IMR-90 (cell line): ENCODE data around the gene CENPP. TPM values are rescaled to one million over a fixed set of nuclear protein-coding genes. Genes with fewer than 3 reads are reported as not detected.
A peak's percentile ranks its signal among the peaks of the same experiment; 100 is the strongest.

Experiments used
- ATAC-seq: fragments of 200-7000 bp; cut with Tn5 transposase; 2 replicates; pipeline ENCODE4 v1.9.1; 2020; ENCODE audit warnings: low read depth, mild to moderate bottlenecking, moderate library complexity
- BruUV-seq: library from RNA; stranded (reverse); fragments of 400-500 nt; replicated peaks from 2 replicates; lab custom pipeline; 2021; lab: Mats Ljungman, UMichigan
- CTCF ChIA-PET: fragments of 300-600 bp; formaldehyde crosslinking; extraction: SDS; loops from one replicate; lab custom pipeline; 2021; ENCODE audit warnings: antibody characterized with exemption; lab: Yijun Ruan, JAX
- POLR2A ChIA-PET: fragments of 300-600 bp; sonication (Branson Sonifier 250); formaldehyde crosslinking; loops from one replicate; lab custom pipeline; 2022; ENCODE audit warnings: antibody characterized with exemption; ENCODE audit not compliant: unreplicated experiment; lab: Charles Lee
- DNase-seq: peaks from one replicate; pipeline ENCODE4 v3.0.0; 2013
- H2AFZ ChIP-seq: replicated peaks from 2 replicates; pipeline ENCODE3; 2013; ENCODE audit warnings: low read length, mild to moderate bottlenecking; ENCODE audit not compliant: poor library complexity
- H2AK5ac ChIP-seq: 2 replicates; pipeline ENCODE4 v1.6.1; 2013; ENCODE audit warnings: low read depth, low read length, inconsistent platforms
- H2AK9ac ChIP-seq: replicated peaks from 2 replicates; pipeline ENCODE3; 2013; ENCODE audit warnings: mild to moderate bottlenecking, low read depth, low read length, moderate library complexity; ENCODE audit not compliant: poor library complexity
- H2BK120ac ChIP-seq: 2 replicates; pipeline ENCODE4 v1.6.1; 2013; ENCODE audit warnings: low read depth, low read length, inconsistent platforms
- H2BK15ac ChIP-seq: 3 replicates; pipeline ENCODE4 v1.6.1; 2013; ENCODE audit warnings: low read depth, low read length, inconsistent platforms
- H2BK20ac ChIP-seq: 2 replicates; pipeline ENCODE4 v1.6.1; 2013; ENCODE audit warnings: low read depth, mild to moderate bottlenecking, inconsistent platforms, low read length, moderate library complexity
- H2BK5ac ChIP-seq: 2 replicates; pipeline ENCODE4 v1.6.1; 2013; ENCODE audit warnings: mild to moderate bottlenecking, low read depth, low read length, inconsistent platforms; ENCODE audit not compliant: poor library complexity, severe bottlenecking
- H3K14ac ChIP-seq: replicated peaks from 2 replicates; pipeline ENCODE4 v1.6.1; 2013; ENCODE audit warnings: low read depth, low read length, inconsistent platforms
- H3K18ac ChIP-seq: 2 replicates; pipeline ENCODE4 v1.6.1; 2013; ENCODE audit warnings: low read depth, low read length, control low read depth
- H3K23ac ChIP-seq: 2 replicates; pipeline ENCODE4 v1.6.1; 2013; ENCODE audit warnings: low read depth, low read length, inconsistent platforms
- H3K27ac ChIP-seq: 2 replicates; pipeline ENCODE4 v1.5.1; 2013; ENCODE audit warnings: mild to moderate bottlenecking, control low read depth, low read length; ENCODE audit not compliant: insufficient read depth
- H3K27me3 ChIP-seq: 2 replicates; pipeline ENCODE4 v1.6.1; 2013; ENCODE audit warnings: low read length; ENCODE audit not compliant: control insufficient read depth, insufficient read depth
- H3K36me3 ChIP-seq: 2 replicates; pipeline ENCODE4 v1.6.1; 2013; ENCODE audit warnings: low read length, mixed read lengths; ENCODE audit not compliant: control insufficient read depth, insufficient read depth
- H3K4ac ChIP-seq: 2 replicates; pipeline ENCODE4 v1.6.1; 2013; ENCODE audit warnings: low read depth, low read length, inconsistent platforms
- H3K4me1 ChIP-seq: 2 replicates; pipeline ENCODE4 v1.6.1; 2013; ENCODE audit warnings: low read length, mixed read lengths; ENCODE audit not compliant: control insufficient read depth, insufficient read depth
- H3K4me2 ChIP-seq: 2 replicates; pipeline ENCODE4 v1.6.1; 2013; ENCODE audit warnings: low read depth, mild to moderate bottlenecking, control low read depth, low read length, moderate library complexity
- H3K4me3 ChIP-seq: 2 replicates; pipeline ENCODE4 v1.5.1; 2013; ENCODE audit warnings: low read depth, mild to moderate bottlenecking, control low read depth, low read length, moderate library complexity; ENCODE audit not compliant: insufficient read depth
- H3K56ac ChIP-seq: 2 replicates; pipeline ENCODE4 v1.6.1; 2013; ENCODE audit warnings: low read length, inconsistent platforms; ENCODE audit not compliant: insufficient read depth; ENCODE audit errors: extremely low read depth
- H3K79me1 ChIP-seq, 2 experiments: 2 replicates each; pipeline ENCODE4 v1.6.1; 2013; ENCODE audit warnings: low read length in 2 of 2, inconsistent platforms in 1 of 2, low read depth in 1 of 2
- H3K9ac ChIP-seq: 2 replicates; pipeline ENCODE4 v1.6.1; 2013; ENCODE audit warnings: low read depth, low read length, control low read depth
- H3K9me1 ChIP-seq: 2 replicates; pipeline ENCODE4 v1.6.1; 2013; ENCODE audit warnings: low read length, inconsistent platforms; ENCODE audit not compliant: insufficient read depth
- H3K9me3 ChIP-seq: 2 replicates; pipeline ENCODE4 v1.6.1; 2013; ENCODE audit warnings: low read length; ENCODE audit not compliant: control insufficient read depth, insufficient read depth
- H4K20me1 ChIP-seq: 2 replicates; pipeline ENCODE4 v1.6.1; 2013; ENCODE audit warnings: low read length, inconsistent platforms; ENCODE audit not compliant: insufficient read depth
- H4K5ac ChIP-seq: 2 replicates; pipeline ENCODE4 v1.6.1; 2013; ENCODE audit warnings: mild to moderate bottlenecking, low read depth, low read length, control low read depth
- H4K8ac ChIP-seq, 2 experiments: 2 replicates each; pipeline ENCODE4 v1.6.1; 2013; ENCODE audit warnings: low read depth in 2 of 2, low read length in 2 of 2, control low read depth in 1 of 2, inconsistent platforms in 1 of 2
- H4K91ac ChIP-seq: 2 replicates; pipeline ENCODE4 v1.6.1; 2013; ENCODE audit warnings: low read depth, low read length, inconsistent platforms; ENCODE audit not compliant: insufficient read depth
- BHLHE40 ChIP-seq: fragments of 150-350 bp; IDR thresholded peaks from 2 replicates; pipeline ENCODE4 v1.6.1; 2016; ENCODE audit warnings: mild to moderate bottlenecking, low read depth, low read length
- CEBPB ChIP-seq: IDR thresholded peaks from 2 replicates; pipeline ENCODE4 v1.6.1; 2012; ENCODE audit warnings: low read depth, low read length, improper control_type of control experiment
- CHD1 ChIP-seq: IDR thresholded peaks from 2 replicates; pipeline ENCODE4 v1.6.1; 2012; ENCODE audit warnings: low read depth, low read length, improper control_type of control experiment
- CTCF ChIP-seq: conservative IDR thresholded peaks from 2 replicates; pipeline ENCODE4 v1.5.1; 2012; ENCODE audit warnings: mild to moderate bottlenecking, low read depth, low read length, improper control_type of control experiment
- ELK1 ChIP-seq: fragments of 150-350 bp; IDR thresholded peaks from 2 replicates; pipeline ENCODE4 v1.6.1; 2016; ENCODE audit warnings: low read depth, mild to moderate bottlenecking, low read length, moderate library complexity, borderline replicate concordance
- MAFK ChIP-seq: IDR thresholded peaks from 2 replicates; pipeline ENCODE4 v1.6.1; 2012; ENCODE audit warnings: low read depth, low read length, improper control_type of control experiment
- MAZ ChIP-seq: IDR thresholded peaks from 2 replicates; pipeline ENCODE4 v1.6.1; 2012; ENCODE audit warnings: low read depth, mild to moderate bottlenecking, low read length, improper control_type of control experiment, moderate library complexity, borderline replicate concordance
- MXI1 ChIP-seq: IDR thresholded peaks from 2 replicates; pipeline ENCODE4 v1.6.1; 2012; ENCODE audit warnings: low read depth, mild to moderate bottlenecking, low read length, moderate library complexity, borderline replicate concordance
- POLR2A ChIP-seq: IDR thresholded peaks from 2 replicates; pipeline ENCODE4 v1.6.1; 2012; ENCODE audit warnings: mild to moderate bottlenecking, low read depth, low read length
- RAD21 ChIP-seq: IDR thresholded peaks from 2 replicates; pipeline ENCODE4 v1.6.1; 2012; ENCODE audit warnings: low read length, improper control_type of control experiment
- RCOR1 ChIP-seq: IDR thresholded peaks from 2 replicates; pipeline ENCODE4 v1.6.1; 2012; ENCODE audit warnings: mild to moderate bottlenecking, low read length, improper control_type of control experiment; ENCODE audit not compliant: insufficient replicate concordance
- RFX5 ChIP-seq: IDR thresholded peaks from 2 replicates; pipeline ENCODE4 v1.8.0; 2012; ENCODE audit warnings: low read depth, mild to moderate bottlenecking, low read length, moderate library complexity
- SMC3 ChIP-seq: fragments of 150-350 bp; IDR thresholded peaks from 2 replicates; pipeline ENCODE4 v1.6.1; 2016; ENCODE audit warnings: low read depth, mild to moderate bottlenecking, antibody characterized with exemption, low read length, moderate library complexity
- USF2 ChIP-seq: fragments of 150-350 bp; IDR thresholded peaks from 2 replicates; pipeline ENCODE4 v1.6.1; 2017; ENCODE audit warnings: mild to moderate bottlenecking, antibody characterized with exemption, low read length, low read depth
- WGBS, 2 experiments: methylation state at CpG; one replicate each; pipeline versions ENCODE4 v1.1.5 to v1.1.7; 2013; ENCODE audit warnings: missing lambda C conversion rate in 2 of 2; ENCODE audit not compliant: insufficient read length in 1 of 2; ENCODE audit errors: extremely low coverage in 2 of 2; 5-methylcytosine and 5-hydroxymethylcytosine counted together
- dilution Hi-C: fragments of 300-500 bp; cut with HindIII; formaldehyde crosslinking; loops from one replicate; pipeline ENCODE4 v1.14.3; 2018; ENCODE audit warnings: low sequenced_read_pairs; ENCODE audit not compliant: unreplicated experiment
- in situ Hi-C: fragments of 300-500 bp; cut with MboI; formaldehyde crosslinking; loops from 3 replicates; pipeline ENCODE4 v1.14.3; 2019; ENCODE audit warnings: low sequenced_read_pairs, inconsistent platforms, mixed read lengths
- intact Hi-C: fragments of 100-400 bp; cut with micrococcal nuclease; formaldehyde crosslinking; loops from 2 replicates; pipeline ENCODE4 v1.10.0; 2022
- polyA plus RNA-seq, 3 experiments: library from polyadenylated mRNA; depleted of rRNA; stranded (reverse); fragments of >200 nt; gene quantifications; 2 replicates each; pipeline ENCODE4 v1.2.3, GENCODE V29; 2012; ENCODE audit warnings: low replicate concordance in 1 of 3
- total RNA-seq: library from RNA; depleted of rRNA; stranded (reverse); fragments of >200 nt; gene quantifications from 2 replicates; pipeline ENCODE4 v1.2.3, GENCODE V29; 2012

Gene CENPP
- total and polyA plus RNA-seq, 2 of the 4 experiments (the other 2 are of a cell fraction), result 1.4 to 2.0 TPM

DNA sequence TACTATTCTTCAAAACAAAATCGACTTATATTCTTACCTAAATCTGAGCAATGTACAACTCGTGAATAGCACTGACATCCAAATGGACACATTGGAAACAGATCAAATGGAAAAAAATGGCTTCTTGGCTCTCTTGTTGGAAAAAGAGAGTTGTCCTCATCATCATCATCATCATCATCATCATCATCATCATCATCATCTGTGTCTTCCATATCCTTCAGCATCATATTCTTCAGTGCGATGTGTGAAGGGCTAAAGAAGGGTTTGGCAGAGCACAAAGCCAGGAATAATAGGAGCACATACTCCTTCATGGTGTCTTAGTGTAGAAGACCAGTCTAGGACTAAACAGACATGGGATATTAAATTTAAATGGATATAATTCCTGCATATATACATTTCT lies 148.8 kb downstream of the CENPP start:
- no peak overlapping the region for H2BK5ac ChIP-seq
- H2BK15ac ChIP-seq, result no peak overlapping the region
- dilution Hi-C loops (no loop called here), in situ Hi-C loops (no loop called here), intact Hi-C loops (no loop called here)
- POLR2A ChIA-PET, result no interaction called here
- TF ChIP-seq MXI1 (no peak), USF2 (no peak), RFX5 (no peak), RCOR1 (no peak), SMC3 (no peak), CEBPB (no peak), ELK1 (no peak), MAZ (no peak), RAD21 (no peak), BHLHE40 (no peak), CHD1 (no peak), CTCF (no peak), POLR2A (no peak), MAFK (no peak)
- no peak overlapping the region for H3K27ac ChIP-seq
- H3K9ac ChIP-seq, result no peak overlapping the region
- no peak overlapping the region for H3K4ac ChIP-seq
- no peaks in the 10 kb centered on the region for H4K20me1 ChIP-seq
- H4K8ac ChIP-seq, result no peak overlapping the region
- no peak overlapping the region for H4K5ac ChIP-seq
- H3K36me3 ChIP-seq, result no peaks in the 10 kb centered on the region
- no peaks in the 10 kb centered on the region for H3K79me1 ChIP-seq
- no peak overlapping the region for H2BK20ac ChIP-seq
- H2AK9ac ChIP-seq, result no peak overlapping the region
- H3K18ac ChIP-seq, result no peak overlapping the region
- WGBS, 2 experiments, result no CpG with 5 or more reads among the region's 3 CpGs
- peak overlapping the region; percentile 40; the same call in 1 of the 2 replicates for H2AK5ac ChIP-seq
- no peaks in the 10 kb centered on the region for H3K9me1 ChIP-seq
- BruUV-seq, result no TSS peak
- H2BK120ac ChIP-seq, result no peak overlapping the region
- CTCF ChIA-PET, result no interaction called here
- no peaks in the 10 kb centered on the region for H3K9me3 ChIP-seq
- 0 out of 2 replicates have a peak overlapping the region, but pooled peaks have one; percentile 3 for H3K56ac ChIP-seq
- no peak overlapping the region for H3K4me3 ChIP-seq
- no peak overlapping the region for H2AFZ ChIP-seq
- H4K91ac ChIP-seq, result no peak overlapping the region
- no peaks in the 10 kb centered on the region for H3K27me3 ChIP-seq
- no peak overlapping the region for H3K14ac ChIP-seq
- ATAC-seq, result no peak
- no peak overlapping the region for H3K4me2 ChIP-seq
- DNase-seq, result no peak
- H3K4me1 ChIP-seq, result peaks cover 2% of the 10 kb centered on the region; the same call in 1 of the 2 replicates
- no peak overlapping the region for H3K23ac ChIP-seq
